ENCODE data around the gene TPCN2.

Gene TPCN2

GRCh38 chr11:69113226-69113625, 64.5 kb downstream of the TPCN2 start:
- Histone ChIP-seq H3K9me3 (ENCODE audit: low read depth, low read length) (no peaks in the 10 kb centered on the region), H3K9ac (ENCODE audit: insufficient read length) (no peak overlapping the region), H3K27ac (no peak overlapping the region), H3K36me3 (ENCODE audit: insufficient read depth, low read length) (no peaks in the 10 kb centered on the region; the same call in 1 of the 2 replicates), H3K4me3 (no peak overlapping the region)
- no peak for DNase-seq (ENCODE audit: low read depth, low spot score)
- no peak for TF ChIP-seq POLR2AphosphoS5 (IDR thresholded peaks at IDR 0.05; ENCODE audit: borderline replicate concordance, low read depth, low read length)
- TF ChIP-seq EZH2 (IDR thresholded peaks at IDR 0.05) = no peak
- TF ChIP-seq FOXP2 (optimal IDR thresholded peaks at IDR 0.05; ENCODE audit: control extremely low read depth, extremely low read length, insufficient read depth) = no peak

DNA sequence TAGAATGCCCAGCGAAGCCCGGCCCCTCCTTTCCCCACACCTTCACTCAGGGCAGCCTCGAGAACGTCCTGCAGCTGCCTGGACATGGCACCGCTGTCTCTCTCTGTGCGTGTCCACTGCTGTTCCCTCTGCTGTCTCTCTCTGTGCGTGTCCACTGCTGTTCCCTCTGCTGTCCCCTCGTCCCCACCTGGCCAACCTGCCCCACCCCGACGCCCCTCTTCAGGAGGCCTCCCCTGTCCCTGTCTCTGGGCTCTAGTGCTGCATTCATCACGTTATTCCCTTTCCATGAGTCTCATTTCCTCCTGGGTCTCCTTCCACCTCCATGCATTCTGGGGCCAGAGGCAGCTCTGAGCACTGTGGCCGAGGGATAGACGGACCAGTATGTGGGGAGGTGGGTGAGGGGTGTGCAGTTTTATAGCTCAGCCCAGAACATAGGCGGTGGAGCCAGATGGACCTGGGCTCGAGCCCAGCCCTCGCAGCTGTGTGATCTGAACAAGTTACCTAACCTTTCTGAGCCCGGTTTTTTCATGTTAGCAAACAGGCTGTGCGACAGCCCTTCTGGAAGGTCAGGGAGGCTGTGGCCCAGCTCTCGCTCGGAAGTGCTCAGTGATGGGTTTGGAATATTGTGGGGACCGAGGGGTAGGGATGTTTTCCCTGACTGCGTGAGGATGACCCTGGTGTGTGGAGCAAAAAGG, 65.1 kb downstream of the TPCN2 start:
- Histone ChIP-seq H3K27ac (no peak overlapping the region), H3K4me3 (no peak overlapping the region)
- TF ChIP-seq POLR2AphosphoS5 (IDR thresholded peaks at IDR 0.05; ENCODE audit: borderline replicate concordance, low read depth, low read length) = no peak
- no peak for TF ChIP-seq EZH2 (IDR thresholded peaks at IDR 0.05)

GRCh38 chr11:69114362-69114761, 65.6 kb downstream of the TPCN2 start:
- no peak overlapping the region for H3K27ac ChIP-seq
- no peak overlapping the region for H3K9ac ChIP-seq (ENCODE audit: insufficient read length)
- no peak for DNase-seq (ENCODE audit: low read depth, low spot score)
- TF ChIP-seq POLR2AphosphoS5 (IDR thresholded peaks at IDR 0.05; ENCODE audit: borderline replicate concordance, low read depth, low read length) = no peak
- no peak for TF ChIP-seq FOXP2 (optimal IDR thresholded peaks at IDR 0.05; ENCODE audit: control extremely low read depth, extremely low read length, insufficient read depth)
- TF ChIP-seq EZH2 (IDR thresholded peaks at IDR 0.05) = no peak
- no peaks in the 10 kb centered on the region; the same call in 1 of the 2 replicates for H3K9me3 ChIP-seq (ENCODE audit: low read depth, low read length)
- no peaks in the 10 kb centered on the region for H3K36me3 ChIP-seq (ENCODE audit: insufficient read depth, low read length)
- H3K4me3 ChIP-seq = no peak overlapping the region

More for the DNA sequence above, 65.1 kb downstream of the TPCN2 start:
- Histone ChIP-seq H3K9me3 (ENCODE audit: low read depth, low read length) (no peaks in the 10 kb centered on the region), H3K9ac (ENCODE audit: insufficient read length) (no peak overlapping the region), H3K36me3 (ENCODE audit: insufficient read depth, low read length) (no peaks in the 10 kb centered on the region)
- no peak for DNase-seq (ENCODE audit: low read depth, low spot score)

DNA sequence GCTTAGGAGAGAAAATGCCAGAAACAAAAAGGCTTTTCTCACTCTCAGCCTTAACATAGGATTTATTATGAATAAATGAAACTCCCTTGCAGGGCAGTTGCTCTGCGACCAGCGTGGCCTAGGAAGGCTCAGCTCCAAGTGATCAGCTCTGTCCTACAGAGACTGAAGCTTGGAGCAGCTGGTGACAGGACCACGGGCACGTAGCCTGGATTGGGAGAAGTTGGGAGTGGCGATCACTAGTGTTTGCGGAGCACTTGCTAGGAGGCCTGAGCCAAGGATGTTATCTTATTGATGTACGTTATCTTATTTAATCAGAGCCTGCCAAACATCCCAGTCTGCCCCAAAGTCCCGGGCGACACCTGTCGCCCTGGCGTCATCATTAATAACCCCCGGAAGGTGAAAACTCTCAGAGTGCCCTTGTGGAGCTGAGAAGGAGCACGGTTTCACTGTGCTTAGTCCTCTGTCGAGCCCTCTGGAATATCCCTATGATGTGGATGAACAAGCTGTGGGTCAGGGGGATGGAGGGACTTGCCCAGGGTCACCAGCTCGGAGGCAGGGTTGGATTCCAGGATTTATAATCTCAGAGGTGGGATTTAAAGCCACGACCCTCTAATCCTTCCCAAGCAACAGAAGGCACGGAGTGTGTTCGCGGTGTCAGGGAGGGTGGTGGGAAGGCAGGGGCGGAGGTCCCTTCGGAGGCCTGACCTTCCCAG, 66.2 kb downstream of the TPCN2 start:
- TF ChIP-seq EZH2 (IDR thresholded peaks at IDR 0.05) (no peak), POLR2AphosphoS5 (IDR thresholded peaks at IDR 0.05; ENCODE audit: borderline replicate concordance, low read depth, low read length) (no peak), FOXP2 (optimal IDR thresholded peaks at IDR 0.05; ENCODE audit: control extremely low read depth, extremely low read length, insufficient read depth) (no peak)
- peak overlapping the region; percentile 6; the same call in 1 of the 2 replicates for H3K27ac ChIP-seq
- H3K9me3 ChIP-seq (ENCODE audit: low read depth, low read length) = no peaks in the 10 kb centered on the region; the same call in 1 of the 2 replicates
- no peak overlapping the region for H3K4me3 ChIP-seq
- no peaks in the 10 kb centered on the region for H3K36me3 ChIP-seq (ENCODE audit: insufficient read depth, low read length)
- no peak for DNase-seq (ENCODE audit: low read depth, low spot score)
- no peak overlapping the region for H3K9ac ChIP-seq (ENCODE audit: insufficient read length)

- H3K27ac ChIP-seq = no peak overlapping the region
- H3K36me3 ChIP-seq (ENCODE audit: insufficient read depth, low read length) = no peaks in the 10 kb centered on the region
- no peaks in the 10 kb centered on the region; the same call in 1 of the 2 replicates for H3K9me3 ChIP-seq (ENCODE audit: low read depth, low read length)
- no peak for TF ChIP-seq EZH2 (IDR thresholded peaks at IDR 0.05)
- H3K4me3 ChIP-seq = no peak overlapping the region
- no peak for DNase-seq (ENCODE audit: low read depth, low spot score)
- H3K9ac ChIP-seq (ENCODE audit: insufficient read length) = no peak overlapping the region
These were observed 67.1 kb downstream of the TPCN2 start for GRCh38 chr11:69115586-69116560.

DNA sequence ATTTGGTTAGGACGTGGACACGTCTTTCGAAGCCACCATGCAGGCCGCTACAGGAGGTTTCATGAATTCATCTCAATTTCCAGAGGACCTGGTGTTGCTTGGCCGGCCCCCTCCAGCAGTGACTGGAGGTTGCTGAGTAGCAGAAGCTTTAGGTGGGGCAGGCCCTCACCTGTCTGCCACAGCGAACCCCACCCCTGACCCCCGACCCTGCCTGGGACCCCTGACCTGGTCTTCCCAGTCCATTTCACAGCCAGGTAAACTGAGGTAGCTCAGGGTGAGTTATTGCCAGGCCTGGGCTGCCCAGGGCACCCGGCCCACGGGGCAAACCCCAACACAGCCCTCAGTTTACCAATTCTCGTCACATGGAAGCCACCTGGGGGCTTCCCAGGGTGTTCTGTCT, 67.9 kb downstream of the TPCN2 start:
- H3K36me3 ChIP-seq (ENCODE audit: insufficient read depth, low read length) = no peaks in the 10 kb centered on the region
- no peaks in the 10 kb centered on the region; the same call in 1 of the 2 replicates for H3K9me3 ChIP-seq (ENCODE audit: low read depth, low read length)
- no peak overlapping the region for H3K4me3 ChIP-seq
- no peak overlapping the region for H3K9ac ChIP-seq (ENCODE audit: insufficient read length)
- no peak for TF ChIP-seq EZH2 (IDR thresholded peaks at IDR 0.05)
- no peak for TF ChIP-seq FOXP2 (optimal IDR thresholded peaks at IDR 0.05; ENCODE audit: control extremely low read depth, extremely low read length, insufficient read depth)
- no peak for TF ChIP-seq POLR2AphosphoS5 (IDR thresholded peaks at IDR 0.05; ENCODE audit: borderline replicate concordance, low read depth, low read length)
- no peak for DNase-seq (ENCODE audit: low read depth, low spot score)
- no peak overlapping the region for H3K27ac ChIP-seq

DNA sequence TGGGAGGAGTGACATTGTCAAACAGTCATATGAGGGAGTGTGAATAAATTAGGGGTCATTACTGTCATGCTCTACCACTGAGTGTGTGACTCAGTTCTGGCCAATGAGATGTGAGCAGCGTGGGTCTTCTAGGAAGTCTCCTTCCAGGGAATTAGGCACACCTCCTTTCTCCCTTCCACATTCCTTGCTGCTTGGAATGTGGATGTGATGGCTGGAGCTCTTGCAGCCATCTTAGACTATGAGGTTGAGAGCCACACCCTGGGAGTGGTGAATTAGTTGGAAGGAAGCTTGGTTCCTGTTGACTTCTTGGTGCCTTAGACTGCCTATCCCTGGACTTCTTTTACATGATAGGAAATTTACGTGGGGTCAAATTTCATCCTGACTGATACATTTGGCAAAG, 70.5 kb downstream of the TPCN2 start:
- Histone ChIP-seq H3K36me3 (ENCODE audit: insufficient read depth, low read length) (no peaks in the 10 kb centered on the region), H3K9me3 (ENCODE audit: low read depth, low read length) (no peaks in the 10 kb centered on the region; the same call in 1 of the 2 replicates), H3K27ac (no peak overlapping the region), H3K4me3 (no peak overlapping the region), H3K9ac (ENCODE audit: insufficient read length) (no peak overlapping the region)
- DNase-seq (ENCODE audit: low read depth, low spot score) = no peak
- TF ChIP-seq EZH2 (IDR thresholded peaks at IDR 0.05) (no peak), POLR2AphosphoS5 (IDR thresholded peaks at IDR 0.05; ENCODE audit: borderline replicate concordance, low read depth, low read length) (no peak), FOXP2 (optimal IDR thresholded peaks at IDR 0.05; ENCODE audit: control extremely low read depth, extremely low read length, insufficient read depth) (no peak)
